NCI-H1436 treated with DMSO at 0.1 percent for 48 hours (cell line): ENCODE data around the gene GLRA2.
"Not testable (repeated sequence)": the region's sequence is repeated elsewhere in the genome, so short reads cannot be mapped to it uniquely, and the experiment has no call there.

Source experiments
- DNase-seq: peaks from one replicate; lab custom pipeline; 2025; lab: John Stamatoyannopoulos, UW

Gene GLRA2

DNA sequence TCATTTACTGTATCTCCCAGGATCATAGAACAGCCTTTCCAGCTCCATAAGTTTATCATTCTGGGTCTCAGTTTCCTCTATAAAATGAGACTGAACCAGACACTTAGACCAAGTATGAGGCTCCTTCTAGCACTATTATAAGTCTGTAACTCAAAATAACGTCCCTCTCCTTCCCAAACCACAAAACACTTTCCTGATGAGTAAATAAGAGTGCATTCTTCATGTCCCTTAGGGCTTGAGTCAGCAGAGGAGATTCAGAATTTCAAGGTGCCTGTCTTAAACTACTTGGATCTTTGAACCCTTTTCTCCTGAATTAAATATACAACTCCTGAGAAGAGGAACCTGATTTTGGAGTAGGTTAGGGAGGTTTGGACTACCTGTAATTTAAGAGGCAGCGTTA is 62.6 kb downstream of the GLRA2 start:
- DNase-seq = no peak

DNA sequence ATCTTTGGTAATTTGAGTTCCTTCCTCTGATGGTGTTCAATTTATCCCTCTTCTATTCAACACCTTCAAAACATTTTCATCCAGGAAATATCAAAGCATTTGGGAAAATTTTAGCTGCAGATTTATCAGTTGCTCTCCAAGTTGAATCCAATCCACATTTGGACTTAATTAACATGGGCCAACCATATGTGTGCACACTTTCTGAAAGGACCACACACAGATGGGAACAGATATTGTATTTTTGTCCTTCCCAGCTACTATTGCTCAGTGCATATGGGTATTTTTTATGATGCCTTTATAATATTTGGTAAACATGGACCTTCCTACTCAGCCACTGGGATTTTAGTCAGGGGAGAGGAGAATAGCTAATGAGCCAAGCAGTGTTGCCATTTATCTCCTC is 65.2 kb downstream of the GLRA2 start:
- no peak for DNase-seq

DNA sequence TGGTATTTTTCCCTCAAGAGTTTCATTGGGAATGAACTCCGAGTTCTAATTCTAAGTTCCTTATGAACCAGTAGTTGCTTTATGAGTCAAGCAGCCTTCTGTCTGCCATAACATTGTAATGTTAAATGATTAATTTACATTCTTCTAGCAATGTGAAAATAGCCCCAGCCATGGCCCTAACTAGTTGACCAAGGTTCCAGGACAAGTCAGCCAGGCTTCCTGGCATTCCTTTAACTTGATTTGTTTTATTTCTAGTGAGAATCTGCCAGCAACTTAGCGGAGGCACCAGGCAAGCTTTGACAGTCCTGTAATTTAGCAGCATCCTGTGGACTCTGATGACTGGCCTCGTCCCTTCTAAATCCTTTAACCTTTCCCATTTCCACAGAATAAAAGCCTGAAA is 69.0 kb downstream of the GLRA2 start:
- no peak for DNase-seq

DNA sequence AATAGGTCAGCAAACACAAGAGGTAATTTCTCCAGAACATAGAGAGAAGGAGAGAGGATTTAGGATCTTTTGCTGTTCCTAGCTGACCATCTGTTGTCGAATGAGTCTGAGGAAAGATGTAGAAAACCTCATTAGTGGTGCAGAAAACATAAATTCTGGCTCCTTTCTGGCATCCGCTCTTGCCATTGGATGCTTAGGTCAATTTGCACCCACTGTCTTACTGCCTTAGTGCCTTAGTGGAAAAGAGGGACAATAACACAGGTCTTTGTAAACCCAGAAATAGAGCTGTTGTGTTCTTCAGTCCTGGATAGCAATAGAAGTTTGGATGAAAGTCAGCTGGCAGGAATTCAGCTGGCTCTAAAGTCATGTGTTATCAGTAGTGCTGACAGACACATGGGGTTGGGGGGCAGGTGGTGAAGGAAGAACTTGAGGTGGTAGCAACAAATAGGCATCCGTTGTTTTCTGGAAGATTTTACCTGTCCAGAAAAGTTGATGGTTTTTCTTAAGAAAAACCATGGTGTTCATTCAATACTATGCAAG is 78.2 kb downstream of the GLRA2 start:
- no peak for DNase-seq

DNA sequence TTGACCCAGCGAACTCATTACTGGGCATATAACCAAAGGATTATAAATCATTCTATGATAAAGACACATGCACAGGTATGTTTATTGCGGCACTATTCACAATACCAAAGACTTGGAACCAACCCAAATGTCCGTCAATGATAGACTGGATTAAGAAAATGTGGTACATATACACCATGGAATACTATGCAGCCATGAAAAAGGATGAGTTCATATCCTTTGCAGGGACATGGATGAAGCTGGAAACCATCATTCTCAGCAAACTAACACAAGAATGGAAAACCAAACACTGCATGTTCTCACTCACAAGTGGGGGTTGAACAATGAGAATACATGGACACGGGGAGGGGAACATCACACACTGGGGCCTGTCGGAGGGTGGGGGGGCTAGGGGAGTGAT is 83.1 kb downstream of the GLRA2 start:
- not testable (repeated sequence) for DNase-seq

- DNase-seq = no peak
Measured at GRCh38 chrX:14616301-14616700, 87.0 kb downstream of the GLRA2 start.

GRCh38 chrX:14616836-14617235 is 87.5 kb downstream of the GLRA2 start:
- DNase-seq = no peak

DNA sequence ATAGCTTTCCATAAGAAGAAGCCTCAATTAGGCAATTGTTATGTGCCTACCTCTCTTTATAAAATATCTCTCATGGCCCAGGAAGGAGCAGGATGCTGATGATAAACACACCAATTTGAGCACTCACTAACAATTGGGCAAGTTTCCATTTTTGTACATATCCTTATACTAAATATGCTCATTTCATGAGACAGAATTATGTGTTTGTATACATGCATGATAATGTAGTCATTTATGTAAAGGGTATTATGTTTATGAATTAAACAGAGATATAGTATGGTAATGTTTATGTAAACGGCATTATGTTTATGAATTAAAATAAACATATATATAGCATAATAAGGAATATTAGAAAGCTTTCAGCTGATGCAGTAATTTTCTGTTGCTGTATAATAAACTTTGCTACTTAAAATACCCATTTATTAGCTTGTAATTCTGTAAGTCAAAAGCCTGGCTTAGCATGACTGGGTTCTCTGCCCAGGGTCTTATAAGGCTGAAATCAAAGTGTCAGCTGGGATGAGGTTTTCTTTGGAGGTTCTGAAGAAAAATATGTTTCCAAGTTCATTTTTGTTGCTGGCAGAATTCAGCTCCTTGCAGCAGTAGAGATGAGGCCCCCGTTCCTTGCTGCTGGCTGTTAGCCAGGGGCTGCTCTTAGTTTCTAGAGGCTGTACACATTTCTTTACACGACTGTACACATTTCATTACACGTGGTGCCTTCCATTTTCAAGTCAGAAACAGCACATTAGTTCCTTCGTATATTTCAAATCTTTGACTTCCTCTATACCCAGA is 89.0 kb downstream of the GLRA2 start:
- no peak for DNase-seq

- DNase-seq = no peak
Measured at GRCh38 chrX:14630733-14631132, 101.4 kb downstream of the GLRA2 start.

- no peak for DNase-seq
Measured at GRCh38 chrX:14641681-14642655, 112.6 kb downstream of the GLRA2 start.

DNA sequence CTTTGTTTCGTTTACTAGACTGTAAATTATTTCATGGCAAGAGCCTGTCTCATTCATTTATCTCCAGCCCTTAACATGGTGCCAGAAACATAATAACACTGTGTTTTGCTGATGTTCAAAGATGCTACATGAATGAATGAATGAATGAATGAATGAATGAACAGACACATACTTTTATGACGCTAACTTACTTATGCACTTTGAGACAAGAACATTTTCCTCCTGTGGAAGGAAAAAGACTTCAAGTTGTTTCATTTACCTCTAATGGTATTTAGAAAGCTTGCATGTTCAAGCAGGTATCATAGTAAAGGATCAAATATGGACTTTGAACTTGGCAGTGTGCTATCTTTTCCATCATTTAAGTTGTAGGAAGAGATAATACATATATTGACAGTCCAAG is 131.6 kb downstream of the GLRA2 start:
- DNase-seq = no peak

GRCh38 chrX:14670819-14671218 is 141.5 kb downstream of the GLRA2 start:
- no peak for DNase-seq

GRCh38 chrX:14672611-14673172 is 143.4 kb downstream of the GLRA2 start:
- DNase-seq = no peak

DNA sequence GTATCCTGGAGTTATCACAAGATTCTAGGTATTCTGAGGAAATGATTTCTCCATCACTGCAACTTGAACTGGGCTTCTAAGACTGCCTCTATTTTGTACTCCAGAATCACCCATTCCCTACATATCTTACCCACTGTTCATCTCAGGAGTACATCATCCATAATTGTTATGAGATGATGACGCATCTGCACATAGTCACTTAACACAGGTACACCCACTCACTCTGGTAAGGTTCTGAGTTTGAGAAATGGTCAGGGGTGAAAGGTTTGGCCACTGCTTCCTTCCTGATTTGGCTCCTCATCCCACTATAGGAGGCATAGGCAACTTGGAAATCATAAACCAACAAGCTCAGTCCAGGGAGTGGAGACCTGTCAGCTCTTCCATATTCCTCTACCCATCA is 143.9 kb downstream of the GLRA2 start:
- no peak for DNase-seq

- no peak for DNase-seq
Measured at GRCh38 chrX:14673764-14674163, 144.4 kb downstream of the GLRA2 start.

- DNase-seq = no peak
Measured at GRCh38 chrX:14675500-14675899, 146.2 kb downstream of the GLRA2 start.

DNA sequence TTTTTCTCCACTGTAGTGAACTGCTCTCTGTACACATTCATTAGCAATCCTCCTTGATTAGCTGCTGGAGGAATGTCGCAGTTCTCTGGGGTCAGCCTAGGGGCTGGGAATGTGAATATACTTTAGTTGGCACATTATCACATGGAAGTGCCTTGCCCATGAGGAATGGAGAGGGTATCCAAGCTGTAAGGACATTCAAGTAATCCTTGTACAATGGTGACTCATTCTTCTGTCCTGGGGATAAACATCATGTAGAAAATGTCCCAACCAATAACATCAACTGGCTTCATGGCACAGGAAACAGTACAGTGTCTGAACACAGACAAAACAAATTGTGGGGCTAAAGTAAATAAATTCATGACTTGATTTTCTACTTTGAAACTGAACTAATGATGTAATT is 147.1 kb downstream of the GLRA2 start:
- no peak for DNase-seq

DNA sequence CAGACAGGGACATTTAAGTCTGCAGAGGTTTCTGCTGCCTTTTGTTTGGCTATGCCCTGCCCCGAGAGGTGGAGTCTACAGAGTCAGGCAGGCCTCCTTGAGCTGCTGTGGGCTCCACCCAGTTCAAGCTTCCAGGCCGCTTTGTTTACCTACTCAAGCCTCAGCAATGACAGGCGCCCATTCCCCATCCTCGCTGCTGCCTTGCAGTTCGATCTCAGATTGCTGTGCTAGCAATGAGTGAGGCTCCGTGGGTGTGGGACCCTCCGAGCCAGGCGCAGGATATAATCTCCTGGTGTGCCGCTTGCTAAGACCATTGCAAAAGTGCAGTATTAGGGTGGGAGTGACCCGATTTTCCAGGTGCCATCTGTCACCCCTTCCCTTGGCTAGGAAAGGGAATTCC is 159.0 kb downstream of the GLRA2 start:
- DNase-seq = not testable (repeated sequence)

DNA sequence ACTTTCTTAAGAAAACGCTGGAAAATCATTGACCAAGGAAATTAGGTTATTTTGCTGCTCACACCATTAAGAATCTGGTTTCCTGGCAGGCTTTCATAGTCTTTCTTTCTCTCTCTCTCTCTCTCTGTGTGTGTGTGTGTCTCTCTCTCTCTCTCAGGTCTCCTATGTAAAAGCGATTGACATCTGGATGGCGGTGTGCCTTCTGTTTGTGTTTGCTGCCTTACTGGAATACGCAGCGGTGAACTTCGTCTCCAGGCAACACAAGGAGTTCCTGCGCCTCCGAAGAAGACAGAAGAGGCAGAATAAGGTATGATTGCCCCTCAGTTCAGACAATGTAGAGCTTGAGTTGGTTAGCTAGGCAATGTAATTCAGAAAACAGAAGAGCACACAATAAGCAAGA is 161.2 kb downstream of the GLRA2 start:
- no peak for DNase-seq

DNA sequence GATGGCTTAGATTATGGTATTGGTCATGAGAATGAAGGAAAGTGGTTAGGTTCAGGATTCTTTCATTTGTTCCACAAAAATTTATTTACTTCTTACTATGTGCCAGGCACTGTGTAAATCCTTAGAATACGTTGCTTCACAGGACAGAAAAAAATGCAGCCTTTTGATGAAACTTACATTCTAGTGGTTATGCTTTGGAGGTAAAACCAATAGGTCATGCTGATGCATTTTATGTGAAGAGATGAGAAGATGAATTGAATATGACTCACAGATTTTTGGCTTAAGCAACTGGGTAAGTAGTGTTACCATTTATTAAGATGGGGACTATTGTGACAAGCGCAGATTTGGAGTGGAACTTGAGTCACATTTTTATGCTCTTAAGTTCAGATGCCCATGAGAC is 165.3 kb downstream of the GLRA2 start:
- no peak for DNase-seq

DNA sequence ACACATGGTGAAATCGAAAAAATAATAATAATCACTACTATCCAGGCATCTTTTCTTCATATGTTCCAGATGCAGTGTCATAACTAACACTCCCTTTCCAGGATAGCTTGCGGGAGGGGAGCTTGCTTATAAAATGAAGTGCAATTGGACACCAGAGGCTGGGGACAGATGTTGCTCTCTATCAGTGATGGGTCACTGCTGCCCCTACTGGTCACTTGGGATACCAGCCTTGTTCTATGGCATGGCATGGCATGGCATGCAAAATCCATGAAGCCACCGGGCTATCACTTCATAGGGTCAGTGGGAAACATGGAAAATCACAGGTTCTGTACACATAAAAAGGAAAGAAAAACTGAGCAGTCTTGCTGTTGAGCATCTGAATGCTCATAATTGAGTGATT is 168.1 kb downstream of the GLRA2 start:
- DNase-seq = no peak

- DNase-seq = no peak
Measured at GRCh38 chrX:14698790-14699189, 169.5 kb downstream of the GLRA2 start.

- DNase-seq = no peak
Measured at GRCh38 chrX:14700982-14701381, 171.6 kb downstream of the GLRA2 start.
